HG03066 (cell line): ENCODE results near the gene NOTCH4.

Source experiments
- ATAC-seq: cut with Tn5 transposase; IDR thresholded peaks from one replicate; pipeline ENCODE4 v1.9.1; 2021; ENCODE audit warnings: low read depth; ENCODE audit not compliant: unreplicated experiment

The NOTCH4 gene

GRCh38 chr6:32147401-32148132 is 76.3 kb downstream of the NOTCH4 start:
- no peak for ATAC-seq

- ATAC-seq = no peak
Measured at GRCh38 chr6:32146687-32147086, 77.2 kb downstream of the NOTCH4 start.

GRCh38 chr6:32146287-32146686 is 77.6 kb downstream of the NOTCH4 start:
- no peak for ATAC-seq
